ENCODE measurements around the gene LOXL1.

The LOXL1 gene

GRCh38 chr15:73940061-73940981 is 14.1 kb downstream of the LOXL1 start:
- H3K4me3 ChIP-seq (ENCODE audit: low read length), result no peak overlapping the region
- DNase-seq (ENCODE audit: low read depth), result no peak
- no peak for TF ChIP-seq CTCF (conservative IDR thresholded peaks at IDR 0.05; ENCODE audit: low read depth, low read length)

DNA sequence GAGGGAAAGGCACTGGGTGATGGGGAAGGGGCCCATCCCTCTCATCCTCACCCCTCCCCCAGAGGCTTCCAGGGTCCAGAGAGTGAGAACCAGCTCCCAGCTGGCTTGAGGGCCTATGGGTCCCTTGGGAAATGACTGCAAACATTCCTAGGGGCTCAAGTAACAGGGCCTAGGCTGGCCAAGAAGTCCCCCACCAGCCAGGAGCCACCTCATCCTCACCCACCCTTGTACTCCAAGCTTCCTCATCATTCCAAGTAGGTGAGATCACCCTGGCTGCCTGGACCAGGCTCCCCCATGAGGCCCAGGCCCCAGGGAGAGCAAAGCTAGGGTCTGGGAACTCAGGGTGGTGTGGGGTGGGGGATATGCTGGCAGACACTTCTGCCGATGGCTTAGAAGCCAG is 14.8 kb downstream of the LOXL1 start:
- DNase-seq (ENCODE audit: low read depth), result peak; percentile 83
- TF ChIP-seq CTCF (conservative IDR thresholded peaks at IDR 0.05; ENCODE audit: low read depth, low read length), result no peak
- no peak overlapping the region for H3K4me3 ChIP-seq (ENCODE audit: low read length)

GRCh38 chr15:73941449-73941848 is 15.2 kb downstream of the LOXL1 start:
- H3K4me3 ChIP-seq (ENCODE audit: low read length), result no peak overlapping the region
- no peak for DNase-seq (ENCODE audit: low read depth)
- TF ChIP-seq CTCF (conservative IDR thresholded peaks at IDR 0.05; ENCODE audit: low read depth, low read length), result no peak

DNA sequence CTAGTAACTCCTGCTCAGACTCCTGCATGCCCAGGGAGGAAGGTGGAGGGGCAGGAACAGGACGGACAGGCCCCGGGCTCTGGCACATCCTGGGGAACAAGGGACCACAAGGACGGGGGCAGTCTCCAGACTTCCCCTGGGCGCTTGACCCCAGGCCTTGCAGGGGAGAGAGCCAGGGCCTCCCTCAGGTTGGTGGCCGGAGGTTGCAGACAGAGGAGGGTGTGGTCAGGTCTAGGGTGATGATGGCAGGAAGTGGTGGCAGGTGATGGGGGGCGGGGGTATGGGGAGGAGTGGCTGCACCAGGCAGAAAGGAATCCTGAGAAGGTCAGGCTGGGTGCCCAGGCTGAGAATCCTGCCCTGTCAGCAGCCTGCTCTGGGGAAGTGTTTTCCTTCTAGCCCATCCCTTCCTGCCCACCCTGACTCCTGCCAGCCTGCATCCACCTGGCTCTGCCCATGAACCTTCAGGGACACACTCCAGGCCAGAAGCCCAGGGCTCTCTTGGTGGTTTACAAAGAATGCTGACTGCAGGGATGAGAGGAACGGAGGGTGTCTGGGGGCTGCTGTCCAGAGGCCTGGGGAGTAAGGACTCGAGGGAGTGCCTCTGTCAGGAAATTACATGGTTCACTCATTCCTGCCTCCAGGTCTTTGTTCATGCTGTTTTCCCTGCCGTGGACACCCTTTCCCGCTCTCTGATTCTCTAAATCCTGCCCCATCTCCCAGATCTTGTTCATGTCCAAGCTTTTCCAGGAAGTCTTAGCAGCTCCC is 15.8 kb downstream of the LOXL1 start:
- TF ChIP-seq CTCF (conservative IDR thresholded peaks at IDR 0.05; ENCODE audit: low read depth, low read length), result no peak
- no peak overlapping the region for H3K4me3 ChIP-seq (ENCODE audit: low read length)
- DNase-seq (ENCODE audit: low read depth), result no peak

GRCh38 chr15:73942751-73943270 is 16.5 kb downstream of the LOXL1 start:
- H3K4me3 ChIP-seq (ENCODE audit: low read length), result no peak overlapping the region
- no peak for TF ChIP-seq CTCF (conservative IDR thresholded peaks at IDR 0.05; ENCODE audit: low read depth, low read length)

GRCh38 chr15:73944161-73945129 is 18.2 kb downstream of the LOXL1 start:
- H3K4me3 ChIP-seq (ENCODE audit: low read length), result no peak overlapping the region
- TF ChIP-seq CTCF (conservative IDR thresholded peaks at IDR 0.05; ENCODE audit: low read depth, low read length), result no peak
- peak; percentile 72 for DNase-seq (ENCODE audit: low read depth)

More at GRCh38 chr15:73942751-73943270, 16.5 kb downstream of the LOXL1 start:
- no peak for DNase-seq (ENCODE audit: low read depth)

Data from retinal pigment epithelial cell (primary cell).